ENCODE results near the gene SMAD3.

GRCh38 chr15:67118808-67119207 lies 53.4 kb downstream of the SMAD3 start:
- TF ChIP-seq CTCF (IDR thresholded peaks at IDR 0.05) (no peak), POLR2A (IDR thresholded peaks at IDR 0.05) (no peak), POLR2AphosphoS5 (IDR thresholded peaks at IDR 0.05) (no peak)

Measured in suprapubic skin (tissue), 4 donors.